Endothelial cell of umbilical vein (primary cell): ENCODE measurements around the gene OR4D2. TPM values are rescaled to one million over a fixed set of nuclear protein-coding genes. Genes with fewer than 3 reads are reported as not detected.

ENCODE experiments used
- BruUV-seq: library from RNA; stranded (reverse); fragments of 400-500 nt; replicated peaks from 2 replicates; lab custom pipeline; 2021; lab: Mats Ljungman, UMichigan
- CTCF ChIA-PET: fragments of 300-600, 350-600 bp; sonication (Branson Sonifier 250); formaldehyde crosslinking; loops from one replicate; lab custom pipeline; 2021; ENCODE audit warnings: antibody characterized with exemption, inconsistent platforms; lab: Charles Lee
- POLR2A ChIA-PET: fragments of 300-600, 350-600 bp; sonication (Branson Sonifier 250); formaldehyde crosslinking; loops from one replicate; lab custom pipeline; 2021; ENCODE audit warnings: antibody characterized with exemption, inconsistent platforms; lab: Charles Lee
- DNase-seq: peaks from one replicate; pipeline ENCODE4 v3.0.0-alpha.2; 2011; ENCODE audit warnings: low read depth, low spot score
- FAIRE-seq: peaks from 2 replicates; lab custom pipeline; 2011; peaks lifted over from hg19 to GRCh38; lab: Jason Lieb, UNC
- H2AFZ ChIP-seq: 2 replicates; pipeline ENCODE4 v1.6.0; 2012; ENCODE audit warnings: low read depth, low read length, control low read depth, inconsistent platforms
- H3K27ac ChIP-seq: 2 replicates; pipeline ENCODE4 v1.5.1; 2011; ENCODE audit warnings: low read depth, mild to moderate bottlenecking, control low read depth, low read length, moderate library complexity; ENCODE audit not compliant: insufficient read depth
- H3K27me3 ChIP-seq, 2 experiments: 2 replicates each; pipeline versions ENCODE4 v1.6.0 to v1.6.1; 2011; ENCODE audit warnings: low read length in 2 of 2, mixed read lengths in 1 of 2; ENCODE audit not compliant: control insufficient read depth in 2 of 2, insufficient read depth in 2 of 2
- H3K36me3 ChIP-seq, 2 experiments: 2 replicates in 1 of 2; 3 replicates in 1 of 2; pipeline ENCODE4 v1.5.1; 2011; ENCODE audit warnings: low read length in 2 of 2, mild to moderate bottlenecking in 1 of 2, moderate library complexity in 1 of 2; ENCODE audit not compliant: control insufficient read depth in 2 of 2, insufficient read depth in 2 of 2; ENCODE audit errors: extremely low read depth in 1 of 2
- H3K4me1 ChIP-seq: 3 replicates; pipeline ENCODE4 v1.5.1; 2011; ENCODE audit warnings: mild to moderate bottlenecking, low read length; ENCODE audit not compliant: control insufficient read depth, insufficient read depth; ENCODE audit errors: extremely low read depth
- H3K4me2 ChIP-seq: 2 replicates; pipeline ENCODE4 v1.6.1; 2011; ENCODE audit warnings: low read length, control low read depth, mixed read lengths; ENCODE audit not compliant: insufficient read depth
- H3K4me3 ChIP-seq, 3 experiments: fragments of 200-600 bp in 1 of 3; sonication (generic), shearing (Covaris generic) in 1 of 3; replicated peaks in 1 of 3; 2 replicates each; pipeline ENCODE4 v1.5.1; 2011 to 2016; ENCODE audit warnings: control low read depth in 3 of 3, low read length in 3 of 3, mild to moderate bottlenecking in 2 of 3, inconsistent platforms in 1 of 3, low read depth in 1 of 3, moderate library complexity in 1 of 3; ENCODE audit not compliant: insufficient read depth in 1 of 3
- H3K79me2 ChIP-seq: 2 replicates; pipeline ENCODE4 v1.6.0; 2012; ENCODE audit warnings: low read length, inconsistent platforms; ENCODE audit not compliant: control insufficient read depth, insufficient read depth
- H3K9ac ChIP-seq: replicated peaks from 2 replicates; pipeline ENCODE3; 2011; ENCODE audit warnings: low read length, control low read depth; ENCODE audit not compliant: insufficient read depth; ENCODE audit errors: extremely low read depth
- H3K9me1 ChIP-seq: replicated peaks from 3 replicates; pipeline ENCODE4 v1.6.0; 2011; ENCODE audit warnings: mild to moderate bottlenecking, low read length; ENCODE audit not compliant: control insufficient read depth, insufficient read depth; ENCODE audit errors: extremely low read depth
- H3K9me3 ChIP-seq: replicated peaks from 2 replicates; pipeline ENCODE4 v1.5.1; 2012; ENCODE audit warnings: low read length, inconsistent platforms; ENCODE audit not compliant: control insufficient read depth, insufficient read depth
- H4K20me1 ChIP-seq: replicated peaks from 2 replicates; pipeline ENCODE3; 2011; ENCODE audit warnings: mild to moderate bottlenecking, low read length; ENCODE audit not compliant: control insufficient read depth, insufficient read depth; ENCODE audit errors: extremely low read depth
- EZH2 ChIP-seq: IDR thresholded peaks from 2 replicates; pipeline ENCODE4 v1.6.1; 2012; ENCODE audit warnings: borderline replicate concordance, low read depth, mild to moderate bottlenecking, moderate library complexity, low read length, inconsistent platforms; ENCODE audit not compliant: severe bottlenecking
- FOS ChIP-seq: IDR thresholded peaks from 2 replicates; pipeline ENCODE4 v1.6.1; 2011; ENCODE audit warnings: mild to moderate bottlenecking, low read length, moderate library complexity, borderline replicate concordance; ENCODE audit not compliant: insufficient read depth
- GATA2 ChIP-seq: IDR thresholded peaks from 2 replicates; pipeline ENCODE4 v1.7.0; 2011; ENCODE audit warnings: low read depth, mild to moderate bottlenecking, moderate library complexity, mixed read lengths, low read length; ENCODE audit not compliant: insufficient read length, insufficient read depth
- JUN ChIP-seq: IDR thresholded peaks from 2 replicates; pipeline ENCODE4 v1.6.1; 2011; ENCODE audit warnings: borderline replicate concordance, low read depth; ENCODE audit not compliant: insufficient read length, insufficient read depth
- MYC ChIP-seq: IDR thresholded peaks from one replicate; pipeline ENCODE4 v1.6.1; 2011; ENCODE audit warnings: mild to moderate bottlenecking, low read depth, low read length
- POLR2A ChIP-seq: IDR thresholded peaks from 2 replicates; pipeline ENCODE4 v1.6.1; 2012; ENCODE audit warnings: low read depth, mild to moderate bottlenecking, control low read depth, low read length
- POLR2AphosphoS5 ChIP-seq: IDR thresholded peaks from 2 replicates; pipeline ENCODE4 v1.6.1; 2012; ENCODE audit warnings: low read depth, mild to moderate bottlenecking, control low read depth, low read length, moderate library complexity; ENCODE audit not compliant: insufficient read depth
- dilution Hi-C: fragments of 300-500 bp; cut with MboI; formaldehyde crosslinking; loops from one replicate; pipeline ENCODE4 v1.15.0; 2019; ENCODE audit warnings: low sequenced_read_pairs; ENCODE audit not compliant: extremely low pct_ligation_motif_present
- intact Hi-C: fragments of 100-400 bp; cut with micrococcal nuclease; formaldehyde crosslinking; loops from one replicate; pipeline ENCODE4 v1.10.0; 2022
- polyA plus RNA-seq, 4 experiments: library from polyadenylated mRNA; depleted of rRNA in 3 of 4; stranded (reverse) in 3 of 4; unstranded in 1 of 4; fragments of >200 nt; gene quantifications; 2 replicates each; pipeline versions ENCODE4 v1.2.1 to v1.2.3, GENCODE V29; 2011 to 2012; ENCODE audit warnings: missing spikeins in 1 of 4
- total RNA-seq: library from RNA; stranded (reverse); gene quantifications from 2 replicates; pipeline ENCODE4 v1.2.3, GENCODE V29; 2021
- TF ChIP-seq, protein P1 (sequence below), 2 donors: IDR thresholded peaks; 1 replicate in 1 of 2; 2 replicates in 1 of 2; pipeline ENCODE4 v1.5.1; 2011; ENCODE audit warnings: low read length in 2 of 2, mild to moderate bottlenecking in 2 of 2, moderate library complexity in 2 of 2, control low read depth in 1 of 2, inconsistent platforms in 1 of 2, low read depth in 1 of 2; ENCODE audit not compliant: insufficient read depth in 1 of 2; ENCODE audit errors: extremely low read depth in 1 of 2
- TF ChIP-seq, protein P2 (sequence below): IDR thresholded peaks from 2 replicates; pipeline ENCODE4 v1.6.1; 2011; ENCODE audit not compliant: insufficient read depth, insufficient read length

Gene OR4D2
- total and polyA plus RNA-seq, 2 donors (not counting 3 experiments of a cell fraction or from before 2014, with no cell fraction given): not detected

DNA sequence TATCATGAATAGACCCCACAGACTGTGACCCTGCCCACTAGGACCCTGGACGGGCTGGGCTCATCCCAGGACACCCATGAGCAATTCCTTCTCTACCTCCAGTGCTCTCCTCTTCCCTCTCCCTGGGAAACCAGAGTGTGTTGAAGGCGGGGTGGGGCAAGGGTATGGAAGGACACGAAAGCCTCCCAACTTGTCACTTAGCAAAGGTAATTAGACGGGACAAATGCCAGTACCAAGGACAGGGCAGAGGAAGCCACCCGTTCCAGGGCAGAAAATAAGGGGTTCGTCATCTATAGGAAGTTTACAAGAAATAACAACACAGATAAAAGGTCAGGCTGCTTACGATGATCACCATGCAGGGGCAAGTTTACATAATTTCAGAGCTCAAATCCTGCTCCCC is 20.9 kb downstream of the OR4D2 start:
- Histone ChIP-seq H4K20me1 (no peaks in the 10 kb centered on the region), H3K9me3 (no peaks in the 10 kb centered on the region), H3K4me3 (no peak overlapping the region), H3K9ac (no peak overlapping the region), H3K9me1 (no peaks in the 10 kb centered on the region), H3K27ac (no peak overlapping the region), H3K79me2 (no peaks in the 10 kb centered on the region), H2AFZ (no peak overlapping the region), H3K27me3 (no peaks in the 10 kb centered on the region), H3K4me2 (no peak overlapping the region), H3K4me1 (no peaks in the 10 kb centered on the region), H3K36me3 (no peaks in the 10 kb centered on the region)
- dilution Hi-C loops (no loop called here), intact Hi-C loops (no loop called here)
- POLR2A ChIA-PET: no interaction called here
- no peak for DNase-seq
- CTCF ChIA-PET: interaction anchor here (1.2 kb wide), 1 partner anchor 12 kb away, joined by 3 read pairs; no protein-coding TSS in a partner anchor
- no TSS peak for BruUV-seq
- TF ChIP-seq JUN: no peak
- no peak for TF ChIP-seq POLR2A
- TF ChIP-seq FOS: no peak
- TF ChIP-seq, protein P1, sequence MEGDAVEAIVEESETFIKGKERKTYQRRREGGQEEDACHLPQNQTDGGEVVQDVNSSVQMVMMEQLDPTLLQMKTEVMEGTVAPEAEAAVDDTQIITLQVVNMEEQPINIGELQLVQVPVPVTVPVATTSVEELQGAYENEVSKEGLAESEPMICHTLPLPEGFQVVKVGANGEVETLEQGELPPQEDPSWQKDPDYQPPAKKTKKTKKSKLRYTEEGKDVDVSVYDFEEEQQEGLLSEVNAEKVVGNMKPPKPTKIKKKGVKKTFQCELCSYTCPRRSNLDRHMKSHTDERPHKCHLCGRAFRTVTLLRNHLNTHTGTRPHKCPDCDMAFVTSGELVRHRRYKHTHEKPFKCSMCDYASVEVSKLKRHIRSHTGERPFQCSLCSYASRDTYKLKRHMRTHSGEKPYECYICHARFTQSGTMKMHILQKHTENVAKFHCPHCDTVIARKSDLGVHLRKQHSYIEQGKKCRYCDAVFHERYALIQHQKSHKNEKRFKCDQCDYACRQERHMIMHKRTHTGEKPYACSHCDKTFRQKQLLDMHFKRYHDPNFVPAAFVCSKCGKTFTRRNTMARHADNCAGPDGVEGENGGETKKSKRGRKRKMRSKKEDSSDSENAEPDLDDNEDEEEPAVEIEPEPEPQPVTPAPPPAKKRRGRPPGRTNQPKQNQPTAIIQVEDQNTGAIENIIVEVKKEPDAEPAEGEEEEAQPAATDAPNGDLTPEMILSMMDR (IDR thresholded peaks at IDR 0.05; ENCODE audit: extremely low read depth in 1 of 2, insufficient read depth in 1 of 2, low read depth in 1 of 2, low read length in 2 of 2): no peak
- TF ChIP-seq, protein P2, sequence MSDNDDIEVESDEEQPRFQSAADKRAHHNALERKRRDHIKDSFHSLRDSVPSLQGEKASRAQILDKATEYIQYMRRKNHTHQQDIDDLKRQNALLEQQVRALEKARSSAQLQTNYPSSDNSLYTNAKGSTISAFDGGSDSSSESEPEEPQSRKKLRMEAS: no peak
- no peak for TF ChIP-seq GATA2
- no peak for TF ChIP-seq MYC
- no peak for TF ChIP-seq POLR2AphosphoS5
- TF ChIP-seq EZH2: no peak
- no peak for FAIRE-seq
